RWPE2 (cell line): ENCODE results near the gene OR2D2.

ENCODE experiments used
- ATAC-seq: fragments of 200-7000 bp; cut with Tn5 transposase; 3 replicates; pipeline ENCODE4 v1.9.1; 2021; ENCODE audit warnings: low read depth
- DNase-seq: peaks from one replicate; pipeline ENCODE4 v3.0.0-alpha.2; 2020; ENCODE audit warnings: low spot score
- H3K27ac ChIP-seq: fragments of 450-650 bp; 2 replicates; pipeline ENCODE4 v1.5.1; 2017; ENCODE audit warnings: mild to moderate bottlenecking; ENCODE audit not compliant: poor library complexity, severe bottlenecking
- H3K27me3 ChIP-seq: fragments of 250-450 bp; sonication (Bioruptor Pico); 2 replicates; pipeline ENCODE4 v1.5.1; 2021; ENCODE audit warnings: mild to moderate bottlenecking, moderate library complexity; ENCODE audit not compliant: insufficient read depth, poor library complexity, severe bottlenecking
- H3K36me3 ChIP-seq: fragments of 250-450 bp; sonication (Bioruptor Pico); 2 replicates; pipeline ENCODE4 v1.5.1; 2020; ENCODE audit warnings: low read depth, mild to moderate bottlenecking, moderate library complexity
- H3K4me1 ChIP-seq: fragments of 250-450 bp; sonication (Bioruptor Pico); 2 replicates; pipeline ENCODE4 v1.5.1; 2021; ENCODE audit warnings: mild to moderate bottlenecking, moderate library complexity; ENCODE audit not compliant: insufficient read depth, poor library complexity, severe bottlenecking
- H3K4me3 ChIP-seq: fragments of 250-450 bp; sonication (Bioruptor Pico); 2 replicates; pipeline ENCODE4 v1.5.1; 2021; ENCODE audit warnings: mild to moderate bottlenecking, moderate library complexity; ENCODE audit not compliant: severe bottlenecking
- H3K9me3 ChIP-seq: fragments of 250-450 bp; sonication (Bioruptor Pico); 2 replicates; pipeline ENCODE4 v1.5.1; 2021; ENCODE audit warnings: mild to moderate bottlenecking, moderate library complexity; ENCODE audit not compliant: severe bottlenecking
- CTCF ChIP-seq: fragments of 450-650 bp; IDR thresholded peaks from one replicate; pipeline ENCODE4 v1.5.1; 2017; ENCODE audit warnings: mild to moderate bottlenecking, moderate library complexity; ENCODE audit not compliant: poor library complexity, severe bottlenecking

The OR2D2 gene

DNA sequence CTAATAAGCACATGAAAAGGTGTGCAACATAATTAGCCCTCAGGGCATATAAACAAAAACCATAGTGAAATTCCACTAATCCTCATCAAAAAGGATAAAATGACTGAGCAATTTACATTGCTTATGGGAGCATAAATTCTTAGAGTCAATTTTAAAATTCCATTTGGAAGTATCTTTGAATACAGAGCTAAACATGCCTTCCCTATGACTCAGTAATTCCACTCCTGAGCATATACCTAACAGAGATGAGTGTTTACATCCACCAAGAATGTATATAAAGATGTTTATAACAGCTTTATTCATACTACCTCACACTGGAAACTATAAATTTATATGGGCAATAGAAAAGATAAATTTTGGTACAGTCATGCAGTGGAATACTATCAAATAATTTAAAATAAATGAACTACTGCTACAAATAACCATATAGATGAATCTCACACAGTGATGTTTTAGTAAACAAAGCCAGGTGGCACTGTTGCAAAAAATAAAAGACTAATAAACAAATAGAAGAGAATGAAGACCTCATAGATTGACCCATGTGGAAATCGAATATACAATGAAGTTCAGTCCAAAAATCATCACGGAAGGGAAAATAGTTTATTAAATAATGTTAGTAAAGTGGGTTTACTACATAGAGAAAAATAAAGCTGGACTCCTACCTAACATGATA, 8.2 kb upstream of the OR2D2 start:
- Histone ChIP-seq H3K4me1 (no peaks in the 10 kb centered on the region), H3K36me3 (no peaks in the 10 kb centered on the region), H3K9me3 (no peaks in the 10 kb centered on the region), H3K27ac (no peak overlapping the region), H3K27me3 (no peaks in the 10 kb centered on the region), H3K4me3 (no peak overlapping the region)
- TF ChIP-seq CTCF: peak; percentile 33
- DNase-seq: no peak
- no peak; the same call in 2 of the 3 replicates for ATAC-seq

- Histone ChIP-seq H3K4me1 (no peaks in the 10 kb centered on the region), H3K36me3 (no peaks in the 10 kb centered on the region), H3K27ac (no peak overlapping the region), H3K27me3 (no peaks in the 10 kb centered on the region), H3K4me3 (no peak overlapping the region), H3K9me3 (no peaks in the 10 kb centered on the region)
- no peak for TF ChIP-seq CTCF
- ATAC-seq: no peak
- DNase-seq: no peak
Observed at GRCh38 chr11:6898911-6899310, 6.6 kb upstream of the OR2D2 start.

GRCh38 chr11:6895010-6895409, 2.7 kb upstream of the OR2D2 start:
- DNase-seq (no peak), ATAC-seq (no peak)
- TF ChIP-seq CTCF: no peak
- no peaks in the 10 kb centered on the region for H3K36me3 ChIP-seq
- H3K9me3 ChIP-seq: no peaks in the 10 kb centered on the region
- H3K27me3 ChIP-seq: no peaks in the 10 kb centered on the region
- H3K4me3 ChIP-seq: no peak overlapping the region
- H3K27ac ChIP-seq: no peak overlapping the region
- no peaks in the 10 kb centered on the region for H3K4me1 ChIP-seq

- ATAC-seq: 0 out of 3 replicates have a peak, but pooled peaks have one; percentile 29
- Histone ChIP-seq H3K36me3 (no peaks in the 10 kb centered on the region), H3K9me3 (no peaks in the 10 kb centered on the region), H3K4me3 (no peak overlapping the region), H3K27ac (no peak overlapping the region), H3K27me3 (no peaks in the 10 kb centered on the region), H3K4me1 (no peaks in the 10 kb centered on the region)
- no peak for TF ChIP-seq CTCF
- DNase-seq: no peak
Observed at GRCh38 chr11:6894097-6894496, 1.8 kb upstream of the OR2D2 start.

DNA sequence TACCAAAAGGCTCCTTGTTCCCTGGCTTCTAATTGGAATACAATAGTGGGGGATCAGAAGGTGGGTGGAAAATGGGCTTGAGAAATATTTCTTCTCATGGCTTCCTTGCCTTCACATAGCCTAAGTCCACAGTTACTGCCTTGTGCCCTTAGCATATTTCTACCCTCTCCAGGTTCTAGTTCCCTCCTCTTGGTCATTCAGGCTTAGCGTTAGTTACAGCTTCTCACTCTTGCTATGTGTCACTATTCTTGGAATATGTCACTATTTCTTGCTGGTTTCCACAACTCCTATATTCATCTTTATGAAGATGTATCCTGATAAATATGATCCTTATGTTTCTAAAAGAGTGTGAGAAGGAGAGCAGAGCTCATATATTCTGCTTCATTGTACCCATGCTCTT, 2.5 kb downstream of the OR2D2 start:
- no peak for ATAC-seq
- no peak overlapping the region for H3K4me3 ChIP-seq
- DNase-seq: no peak

More for the DNA sequence above, 2.5 kb downstream of the OR2D2 start:
- H3K36me3 ChIP-seq: no peaks in the 10 kb centered on the region
- no peaks in the 10 kb centered on the region for H3K9me3 ChIP-seq
- no peak overlapping the region for H3K27ac ChIP-seq
- no peak for TF ChIP-seq CTCF
- H3K27me3 ChIP-seq: no peaks in the 10 kb centered on the region
- no peaks in the 10 kb centered on the region for H3K4me1 ChIP-seq
